WI38 (cell line): ENCODE data around the gene KICS2.

Source experiments
- H3K4me3 ChIP-seq: 2 replicates; pipeline ENCODE4 v1.5.1; 2011; ENCODE audit warnings: low read depth, mild to moderate bottlenecking, control low read depth, low read length
- TF ChIP-seq, protein P1 (sequence below): IDR thresholded peaks from 2 replicates; pipeline ENCODE4 v1.5.1; 2012; ENCODE audit warnings: low read depth, mild to moderate bottlenecking, control low read depth, low read length

KICS2 gene

DNA sequence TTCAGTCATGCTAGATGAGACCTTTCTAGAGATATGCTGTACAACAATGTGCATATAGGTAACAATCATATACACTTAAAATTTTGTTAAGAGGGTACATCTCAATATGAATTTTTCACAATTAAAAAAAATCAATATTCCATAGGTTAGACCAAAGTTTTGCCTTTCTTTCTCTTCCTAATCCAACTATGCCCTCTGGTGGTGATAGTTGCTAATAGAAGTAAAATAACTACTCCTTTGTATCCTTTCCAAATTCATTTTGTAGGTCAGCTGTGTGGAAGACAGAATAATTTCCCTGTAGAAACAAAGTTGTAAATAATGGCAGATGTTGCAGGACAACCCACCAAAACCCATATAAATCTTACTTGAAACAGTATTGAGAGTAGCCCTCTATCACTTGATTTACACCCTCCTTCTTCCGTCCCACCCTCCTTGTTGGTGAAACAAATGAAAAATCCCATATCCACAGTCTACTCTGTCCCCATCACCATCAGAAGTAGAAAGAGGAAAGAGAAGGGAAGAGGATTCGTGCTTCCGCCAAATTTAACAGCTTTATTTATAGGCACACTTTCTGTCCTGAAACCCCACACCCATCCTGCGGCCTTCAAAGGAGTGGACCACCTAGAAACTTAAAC, 34.2 kb upstream of the KICS2 start:
- H3K4me3 ChIP-seq = no peak overlapping the region
- TF ChIP-seq, protein P1, sequence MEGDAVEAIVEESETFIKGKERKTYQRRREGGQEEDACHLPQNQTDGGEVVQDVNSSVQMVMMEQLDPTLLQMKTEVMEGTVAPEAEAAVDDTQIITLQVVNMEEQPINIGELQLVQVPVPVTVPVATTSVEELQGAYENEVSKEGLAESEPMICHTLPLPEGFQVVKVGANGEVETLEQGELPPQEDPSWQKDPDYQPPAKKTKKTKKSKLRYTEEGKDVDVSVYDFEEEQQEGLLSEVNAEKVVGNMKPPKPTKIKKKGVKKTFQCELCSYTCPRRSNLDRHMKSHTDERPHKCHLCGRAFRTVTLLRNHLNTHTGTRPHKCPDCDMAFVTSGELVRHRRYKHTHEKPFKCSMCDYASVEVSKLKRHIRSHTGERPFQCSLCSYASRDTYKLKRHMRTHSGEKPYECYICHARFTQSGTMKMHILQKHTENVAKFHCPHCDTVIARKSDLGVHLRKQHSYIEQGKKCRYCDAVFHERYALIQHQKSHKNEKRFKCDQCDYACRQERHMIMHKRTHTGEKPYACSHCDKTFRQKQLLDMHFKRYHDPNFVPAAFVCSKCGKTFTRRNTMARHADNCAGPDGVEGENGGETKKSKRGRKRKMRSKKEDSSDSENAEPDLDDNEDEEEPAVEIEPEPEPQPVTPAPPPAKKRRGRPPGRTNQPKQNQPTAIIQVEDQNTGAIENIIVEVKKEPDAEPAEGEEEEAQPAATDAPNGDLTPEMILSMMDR = no peak

DNA sequence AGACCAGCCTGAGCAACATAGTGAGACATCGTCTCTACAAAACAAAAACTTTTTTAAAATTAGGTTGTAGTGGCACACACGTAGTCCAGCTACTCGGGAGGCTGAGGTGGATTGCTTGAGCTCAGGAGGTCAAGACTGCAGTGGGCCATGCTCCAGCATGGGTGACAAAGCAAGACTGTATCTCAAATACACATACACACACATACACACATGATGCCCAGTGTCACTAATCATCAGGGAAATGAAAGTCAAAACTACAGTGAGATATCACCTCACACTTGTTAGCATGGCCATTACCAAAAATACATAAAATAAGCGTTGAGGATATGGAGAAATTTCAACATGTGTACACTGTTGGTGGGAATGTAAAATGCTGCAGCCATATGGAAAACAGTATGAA, 33.2 kb upstream of the KICS2 start:
- TF ChIP-seq, protein P1 = no peak
- H3K4me3 ChIP-seq = no peak overlapping the region

DNA sequence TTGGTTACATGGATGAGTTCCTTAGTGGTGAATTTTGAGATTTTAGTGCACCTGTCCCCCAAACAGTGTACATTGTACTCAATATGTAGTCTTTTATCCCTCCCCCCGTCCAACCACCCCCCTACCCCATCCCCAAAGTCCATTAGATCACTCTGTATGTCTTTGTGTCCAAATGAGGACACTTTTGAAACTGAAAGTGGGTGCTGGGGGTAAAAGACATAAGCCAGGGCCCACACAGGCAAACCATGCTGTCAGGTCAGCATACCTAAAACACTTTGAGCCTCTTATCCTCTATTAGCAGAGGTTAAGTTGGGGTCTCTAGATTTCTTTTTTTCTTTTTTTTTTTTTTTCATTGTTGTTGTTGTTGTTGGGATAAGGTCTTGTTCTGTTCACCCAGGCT, 31.3 kb upstream of the KICS2 start:
- no peak overlapping the region for H3K4me3 ChIP-seq
- TF ChIP-seq, protein P1 = no peak

DNA sequence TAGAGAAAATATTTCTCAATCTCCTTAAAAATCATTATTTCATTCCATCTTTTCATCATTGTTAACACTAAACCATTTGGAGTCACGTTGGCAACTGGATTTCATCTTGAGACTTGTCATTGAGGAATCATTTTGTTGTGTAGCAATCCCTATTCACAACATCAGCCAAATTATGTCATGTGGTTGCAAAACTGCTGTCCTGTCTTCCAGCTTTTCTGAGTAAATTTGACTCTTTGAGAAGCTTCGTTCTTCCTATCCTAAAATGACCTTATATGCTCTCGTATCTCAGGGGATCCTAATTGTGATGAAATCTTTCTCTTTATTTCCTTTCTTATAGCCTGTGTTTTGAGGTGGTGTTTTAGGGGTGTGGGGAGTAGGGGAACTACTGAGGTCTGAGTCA, 30.6 kb upstream of the KICS2 start:
- TF ChIP-seq, protein P1 = no peak
- no peak overlapping the region for H3K4me3 ChIP-seq

DNA sequence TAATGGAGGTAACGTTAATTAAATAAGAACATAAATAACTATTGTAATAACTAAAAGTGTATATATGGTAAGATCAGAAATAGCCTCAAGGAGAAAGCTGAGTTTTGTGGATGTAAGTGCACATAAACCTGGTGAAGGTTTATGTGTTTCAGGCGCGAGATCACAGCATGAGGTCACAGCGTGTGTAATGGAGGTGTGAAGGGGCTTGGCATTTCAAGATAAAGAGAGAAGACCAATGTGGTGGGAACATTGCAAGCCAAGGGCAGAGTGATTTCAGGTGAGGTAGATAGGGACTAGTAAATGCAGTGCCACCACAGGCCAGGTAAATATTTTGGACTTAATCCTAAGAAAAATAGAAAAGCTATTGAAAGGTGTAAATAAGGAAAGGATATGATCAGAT, 21.7 kb upstream of the KICS2 start:
- TF ChIP-seq, protein P1 = no peak

DNA sequence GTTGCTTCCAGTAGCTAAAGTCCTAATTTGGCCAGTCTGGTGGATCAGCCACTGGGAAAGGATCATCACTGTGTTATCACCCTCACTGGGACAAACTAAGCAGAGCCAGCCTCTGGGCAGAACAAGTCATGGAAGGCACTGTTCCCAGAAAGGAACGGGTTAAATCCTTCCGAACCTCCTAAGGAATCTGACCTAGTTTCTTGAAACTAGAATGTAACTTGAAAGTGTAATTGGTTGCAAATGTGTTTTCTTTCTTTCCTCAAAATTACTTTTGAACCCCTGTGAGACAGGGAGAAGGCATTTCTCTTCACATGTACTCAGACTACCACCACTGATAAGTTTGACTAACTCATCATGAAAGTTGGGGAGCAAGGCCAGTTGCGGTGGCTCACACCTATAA, 18.7 kb upstream of the KICS2 start:
- no peak overlapping the region for H3K4me3 ChIP-seq
- TF ChIP-seq, protein P1 = no peak

More for the DNA sequence above, 21.7 kb upstream of the KICS2 start:
- H3K4me3 ChIP-seq = no peak overlapping the region

DNA sequence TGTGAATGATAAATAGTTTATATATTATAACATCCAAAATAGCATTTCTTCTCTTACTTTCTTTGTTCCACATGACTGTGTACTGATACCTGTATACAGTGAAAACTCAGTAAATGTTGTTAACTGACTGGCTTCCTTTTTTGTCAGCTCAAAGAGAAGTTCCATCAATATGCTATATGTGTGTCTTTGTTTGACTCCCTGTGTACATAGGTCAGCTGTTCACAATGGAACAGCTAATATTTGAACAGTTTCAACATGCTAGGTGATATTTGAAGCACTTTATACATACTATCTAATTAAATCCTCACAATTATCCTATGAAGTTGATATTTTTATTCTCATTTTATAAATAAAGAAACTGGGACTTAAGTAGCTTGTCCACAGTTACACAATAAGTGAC, 15.3 kb upstream of the KICS2 start:
- H3K4me3 ChIP-seq = no peak overlapping the region
- TF ChIP-seq, protein P1 = no peak
